Subcutaneous adipose tissue (tissue), 4 donors: ENCODE results near the gene MPND. TPM values are rescaled to one million over a fixed set of nuclear protein-coding genes. Genes with fewer than 3 reads are reported as not detected.

Experiments
- total RNA-seq, 4 donors: library from RNA; depleted of rRNA; stranded (reverse); fragments of >200 nt; gene quantifications; one replicate each; pipeline ENCODE4 v1.1.0, GENCODE V29; 2016
- TF ChIP-seq, protein P1 (sequence below): fragments of 450-650 bp; IDR thresholded peaks from one replicate; pipeline ENCODE4 v1.5.1; 2016; ENCODE audit warnings: low read depth, mild to moderate bottlenecking, control low read depth, antibody characterized with exemption, moderate library complexity

MPND gene
- total RNA-seq, 4 donors from 2014 or later, result 3.8 to 13.2 (median 8.4) TPM

DNA sequence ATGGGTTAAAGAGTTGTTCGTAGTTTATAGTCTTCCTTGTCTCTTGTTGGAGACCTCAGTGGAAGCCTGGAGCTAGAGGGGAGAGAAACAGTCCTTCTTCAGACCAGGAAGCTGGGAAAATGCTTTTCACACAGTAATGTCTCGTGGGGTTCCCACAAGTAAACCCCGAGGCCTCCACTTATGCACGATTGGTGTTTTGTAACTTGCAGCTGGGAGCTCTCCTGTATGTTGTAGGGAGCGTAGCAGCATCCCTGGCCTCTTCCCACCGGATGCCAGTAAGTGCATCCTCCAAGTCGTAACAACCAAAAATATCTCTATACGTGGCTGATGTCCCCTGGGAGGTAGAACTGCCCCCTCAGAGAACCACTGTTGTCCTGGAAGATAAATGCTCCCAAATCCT lies 62.6 kb downstream of the MPND start:
- TF ChIP-seq, protein P1, sequence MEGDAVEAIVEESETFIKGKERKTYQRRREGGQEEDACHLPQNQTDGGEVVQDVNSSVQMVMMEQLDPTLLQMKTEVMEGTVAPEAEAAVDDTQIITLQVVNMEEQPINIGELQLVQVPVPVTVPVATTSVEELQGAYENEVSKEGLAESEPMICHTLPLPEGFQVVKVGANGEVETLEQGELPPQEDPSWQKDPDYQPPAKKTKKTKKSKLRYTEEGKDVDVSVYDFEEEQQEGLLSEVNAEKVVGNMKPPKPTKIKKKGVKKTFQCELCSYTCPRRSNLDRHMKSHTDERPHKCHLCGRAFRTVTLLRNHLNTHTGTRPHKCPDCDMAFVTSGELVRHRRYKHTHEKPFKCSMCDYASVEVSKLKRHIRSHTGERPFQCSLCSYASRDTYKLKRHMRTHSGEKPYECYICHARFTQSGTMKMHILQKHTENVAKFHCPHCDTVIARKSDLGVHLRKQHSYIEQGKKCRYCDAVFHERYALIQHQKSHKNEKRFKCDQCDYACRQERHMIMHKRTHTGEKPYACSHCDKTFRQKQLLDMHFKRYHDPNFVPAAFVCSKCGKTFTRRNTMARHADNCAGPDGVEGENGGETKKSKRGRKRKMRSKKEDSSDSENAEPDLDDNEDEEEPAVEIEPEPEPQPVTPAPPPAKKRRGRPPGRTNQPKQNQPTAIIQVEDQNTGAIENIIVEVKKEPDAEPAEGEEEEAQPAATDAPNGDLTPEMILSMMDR, result no peak

DNA sequence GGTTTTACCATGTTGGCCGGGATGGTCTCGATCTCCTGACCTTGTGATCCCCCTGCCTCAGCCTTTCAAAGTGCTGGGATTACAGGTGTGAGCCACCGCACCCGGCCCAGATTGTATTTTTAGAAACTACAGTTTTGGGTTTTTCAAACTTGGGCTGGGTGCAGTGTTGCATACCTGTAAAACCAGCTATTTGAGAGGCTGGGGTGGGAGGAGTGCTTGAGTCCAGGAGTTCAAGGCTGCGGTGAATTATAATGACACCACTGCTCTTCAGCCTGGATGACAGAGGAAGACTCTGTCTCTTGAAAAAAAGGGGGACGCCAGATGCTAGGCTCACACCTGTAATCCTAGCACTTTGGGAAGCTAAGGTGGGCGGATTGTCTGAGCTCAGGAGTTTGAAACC lies 63.3 kb downstream of the MPND start:
- TF ChIP-seq, protein P1, result no peak

DNA sequence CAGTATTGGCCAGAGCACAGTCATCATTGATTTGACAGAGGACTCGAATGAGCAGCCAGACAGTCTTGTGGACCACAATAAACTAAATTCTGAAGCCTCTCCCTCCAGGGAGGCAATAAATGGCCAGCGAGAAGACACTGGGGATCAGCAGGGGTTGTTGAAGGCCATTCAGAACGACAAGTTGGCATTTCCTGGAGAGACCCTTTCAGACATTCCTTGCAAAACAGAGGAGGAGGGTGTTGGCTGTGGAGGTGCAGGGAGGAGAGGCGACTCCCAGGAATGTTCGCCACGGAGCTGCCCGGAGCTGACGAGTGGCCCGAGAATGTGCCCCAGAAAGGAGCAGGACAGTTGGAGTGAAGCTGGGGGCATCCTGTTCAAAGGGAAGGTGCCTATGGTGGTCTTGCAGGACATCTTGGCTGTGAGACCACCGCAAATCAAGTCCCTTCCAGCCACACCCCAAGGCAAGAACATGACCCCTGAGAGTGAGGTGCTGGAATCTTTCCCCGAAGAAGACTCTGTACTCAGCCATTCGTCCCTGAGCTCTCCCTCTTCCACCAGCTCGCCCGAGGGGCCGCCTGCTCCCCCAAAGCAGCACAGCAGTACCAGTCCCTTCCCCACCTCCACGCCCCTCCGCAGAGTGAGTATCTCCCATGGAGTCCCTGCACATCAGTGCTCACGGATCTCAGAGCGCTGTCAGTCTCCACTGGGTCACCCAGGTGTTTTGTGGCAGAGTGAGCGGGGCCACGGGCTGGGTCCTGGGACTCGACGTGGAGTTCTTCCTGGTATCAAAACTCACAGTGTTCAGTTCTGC lies 66.0 kb downstream of the MPND start:
- TF ChIP-seq, protein P1, result no peak

Other genes starting within 250 kb of the MPND start
- 10 to 100 TPM; 39.3 to 66.1 (median 56.3) TPM for gene MAP2K2, start 219.4 kb upstream of the MPND start, total RNA-seq
- not detected for gene CREB3L3, start 189.9 kb upstream of the MPND start, total RNA-seq
- 10 to 100 TPM; 12.6 to 28.3 (median 15.6) TPM for gene SIRT6, start 161.0 kb upstream of the MPND start, total RNA-seq
- gene ANKRD24, start 160.9 kb upstream of the MPND start, total RNA-seq, result 1 to 10 TPM in 2 of 4 donors, under 1 TPM in 2; 0.68 to 2.9 (median 1.6) TPM
- gene EBI3, start 114.0 kb upstream of the MPND start, total RNA-seq, result 10 to 100 TPM in 1 of 4 donors, 1 to 10 TPM in 3; 2.0 to 20.7 (median 8.0) TPM
- gene YJU2, start 96.5 kb upstream of the MPND start, total RNA-seq, result 10 to 100 TPM; 10.7 to 21.5 (median 17.5) TPM
- not detected for gene SHD, start 64.3 kb upstream of the MPND start, total RNA-seq
- under 1 TPM in 1 of 4 donors, not detected in 3; 0.34 TPM for gene TMIGD2, start 41.2 kb upstream of the MPND start, total RNA-seq
- gene FSD1, start 39.0 kb upstream of the MPND start, total RNA-seq, result not detected
- 1 to 10 TPM; 1.5 to 2.9 (median 1.8) TPM for gene STAP2, start 4.7 kb upstream of the MPND start, total RNA-seq
- gene SH3GL1, start 57.0 kb downstream of the MPND start, total RNA-seq, result 10 to 100 TPM; 28.7 to 43.9 (median 36.4) TPM
- gene CHAF1A, start 59.1 kb downstream of the MPND start, total RNA-seq, result 10 to 100 TPM in 1 of 4 donors, 1 to 10 TPM in 3; 4.8 to 13.0 (median 6.3) TPM
- gene UBXN6, start 114.2 kb downstream of the MPND start, total RNA-seq, result 100 to 1,000 TPM in 2 of 4 donors, 10 to 100 TPM in 2; 85.0 to 149 (median 102) TPM
- gene HDGFL2, start 128.7 kb downstream of the MPND start, total RNA-seq, result 10 to 100 TPM; 15.5 to 39.7 (median 26.9) TPM
- 1,000 to 10,000 TPM in 1 of 4 donors, 100 to 1,000 TPM in 3; 519 to 1,574 (median 929) TPM for gene PLIN4, start 174.9 kb downstream of the MPND start, total RNA-seq
- 100 to 1,000 TPM in 1 of 4 donors, 10 to 100 TPM in 3; 23.8 to 153 (median 32.8) TPM for gene PLIN5, start 191.7 kb downstream of the MPND start, total RNA-seq
- gene LRG1, start 196.5 kb downstream of the MPND start, total RNA-seq, result 1 to 10 TPM in 3 of 4 donors, under 1 TPM in 1; 0.65 to 2.0 (median 1.3) TPM
- 10 to 100 TPM in 1 of 4 donors, 1 to 10 TPM in 3; 2.6 to 12.8 (median 5.2) TPM for gene SEMA6B, start 216.1 kb downstream of the MPND start, total RNA-seq